Naive thymus-derived CD4-positive, alpha-beta T cell (primary cell): Measurements from ENCODE around the gene PRSS48. TPM values are rescaled to one million over a fixed set of nuclear protein-coding genes. Genes with fewer than 3 reads are reported as not detected.
"Not testable (repeated sequence)": the region's sequence is repeated elsewhere in the genome, so short reads cannot be mapped to it uniquely, and the experiment has no call there.

Experiments
- ATAC-seq: fragments of 150-1000 bp; cut with Tn5 transposase; 2 replicates; pipeline ENCODE4 v1.10.0; 2021; ENCODE audit warnings: mild to moderate bottlenecking, moderate library complexity
- CTCF ChIA-PET: fragments of 350-600 bp; sonication (Branson Sonifier 250); formaldehyde crosslinking; loops from one replicate; lab custom pipeline; 2021; ENCODE audit warnings: antibody characterized with exemption; lab: Charles Lee
- POLR2A ChIA-PET: fragments of 350-600 bp; sonication (Branson Sonifier 250); formaldehyde crosslinking; loops from one replicate; lab custom pipeline; 2021; ENCODE audit warnings: antibody characterized with exemption, inconsistent platforms; lab: Charles Lee
- DNase-seq, 9 donors: peaks; one replicate each; pipeline versions ENCODE4 v3.0.0 to v3.0.0-alpha.2; 2020 to 2022; ENCODE audit warnings: mixed read lengths in 1 of 9
- H3K27ac ChIP-seq: one replicate; pipeline ENCODE4 v1.7.0; 2013; ENCODE audit warnings: mild to moderate bottlenecking, low read depth, low read length, moderate library complexity
- H3K27me3 ChIP-seq, 2 donors: one replicate each; pipeline ENCODE4 v1.7.0; 2013; ENCODE audit warnings: low read length in 2 of 2, mild to moderate bottlenecking in 2 of 2, moderate library complexity in 2 of 2; ENCODE audit not compliant: control insufficient read depth in 2 of 2, insufficient read depth in 2 of 2
- H3K36me3 ChIP-seq, 3 experiments: 1 replicate in 2 of 3; 2 replicates in 1 of 3; pipeline ENCODE4 v1.7.0; 2013; ENCODE audit warnings: low read length in 3 of 3, mild to moderate bottlenecking in 3 of 3, moderate library complexity in 1 of 3; ENCODE audit not compliant: insufficient read depth in 3 of 3, control insufficient read depth in 2 of 3
- H3K4me1 ChIP-seq, 2 donors: one replicate each; pipeline ENCODE4 v1.7.0; 2013; ENCODE audit warnings: low read length in 2 of 2, mild to moderate bottlenecking in 2 of 2, moderate library complexity in 1 of 2; ENCODE audit not compliant: control insufficient read depth in 2 of 2, insufficient read depth in 2 of 2
- H3K4me3 ChIP-seq: 2 replicates; pipeline ENCODE4 v1.7.0; 2013; ENCODE audit warnings: mild to moderate bottlenecking, low read length
- H3K9me3 ChIP-seq, 3 experiments: 1 replicate in 2 of 3; 2 replicates in 1 of 3; pipeline ENCODE4 v1.7.0; 2013; ENCODE audit warnings: low read length in 3 of 3; ENCODE audit not compliant: control insufficient read depth in 2 of 3
- H3K27ac Mint-ChIP-seq, 9 donors: one replicate each; pipeline ENCODE4 v1.8.0; 2020 to 2022; ENCODE audit warnings: mixed read lengths in 9 of 9, mild to moderate bottlenecking in 8 of 9, moderate library complexity in 5 of 9, inconsistent platforms in 2 of 9
- H3K27me3 Mint-ChIP-seq, 5 donors: one replicate each; pipeline ENCODE4 v1.8.0; 2021 to 2022; ENCODE audit warnings: mixed read lengths in 5 of 5, mild to moderate bottlenecking in 1 of 5
- H3K36me3 Mint-ChIP-seq, 5 donors: one replicate each; pipeline ENCODE4 v1.8.0; 2020 to 2022; ENCODE audit warnings: mixed read lengths in 5 of 5, mild to moderate bottlenecking in 3 of 5, inconsistent platforms in 1 of 5
- H3K4me1 Mint-ChIP-seq, 7 donors: one replicate each; pipeline ENCODE4 v1.8.0; 2020 to 2022; ENCODE audit warnings: mixed read lengths in 7 of 7, mild to moderate bottlenecking in 3 of 7, inconsistent platforms in 1 of 7
- H3K4me3 Mint-ChIP-seq, 10 donors: one replicate each; pipeline ENCODE4 v1.8.0; 2020 to 2022; ENCODE audit warnings: mild to moderate bottlenecking in 10 of 10, mixed read lengths in 10 of 10, moderate library complexity in 6 of 10, inconsistent platforms in 2 of 10
- H3K9me3 Mint-ChIP-seq, 11 donors: one replicate each; pipeline ENCODE4 v1.8.0; 2020 to 2022; ENCODE audit warnings: mixed read lengths in 11 of 11, mild to moderate bottlenecking in 4 of 11, inconsistent platforms in 1 of 11, moderate library complexity in 1 of 11
- intact Hi-C, 2 donors: fragments of 100-400 bp; cut with micrococcal nuclease; formaldehyde crosslinking; loops; one replicate each; pipeline ENCODE4 v1.15.1; 2023
- polyA plus RNA-seq, 2 donors: library from polyadenylated mRNA; unstranded; fragments of 300-500 nt; fragmentation: Illumina TruSeq; gene quantifications; one replicate each; pipeline ENCODE4 v1.2.3, GENCODE V29; 2021
- total RNA-seq, 6 experiments: library from RNA in 5 of 6; stranded (reverse) in 5 of 6; gene quantifications; 1 replicate in 5 of 6; 2 replicates in 1 of 6; pipeline ENCODE4 v1.2.3 and lab custom pipeline; 2021 to 2026

PRSS48 gene
- total and polyA plus RNA-seq, 7 experiments from 2014 or later: not detected

DNA sequence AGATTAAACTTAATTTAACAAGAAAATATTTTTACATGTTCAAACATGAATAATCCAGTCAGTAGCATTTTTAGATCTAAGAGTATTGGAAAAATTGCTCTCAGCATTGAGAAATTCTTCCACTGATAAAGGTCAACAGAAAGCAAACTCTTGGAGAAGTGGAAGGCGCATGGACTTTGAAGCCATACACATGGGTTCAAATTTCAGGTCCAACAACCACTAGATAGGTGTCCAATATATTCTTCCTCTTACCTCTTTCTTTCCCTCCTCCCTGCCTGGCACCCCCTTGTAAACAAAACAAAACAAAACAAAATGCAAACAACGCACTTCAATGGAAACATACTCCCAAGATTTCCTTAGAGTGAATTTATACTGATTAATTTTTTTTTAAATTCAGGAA is 28.4 kb upstream of the PRSS48 start:
- CTCF ChIA-PET: no interaction called here
- Mint-ChIP-seq H3K27me3 (peaks cover 0 to 13% (median 0%) of the 10 kb centered on the region in 5 donors), H3K36me3 (no peaks in the 10 kb centered on the region), H3K9me3 (no peaks in the 10 kb centered on the region), H3K4me3 (no peak overlapping the region), H3K27ac (no peak overlapping the region), H3K4me1 (no peaks in the 10 kb centered on the region)
- H3K4me3 ChIP-seq: no peak overlapping the region
- H3K36me3 ChIP-seq: no peaks in the 10 kb centered on the region
- H3K9me3 ChIP-seq: no peaks in the 10 kb centered on the region
- intact Hi-C loops: no loop called here
- H3K27ac ChIP-seq: no peak overlapping the region
- H3K4me1 ChIP-seq: no peaks in the 10 kb centered on the region
- no peak for ATAC-seq
- H3K27me3 ChIP-seq: no peaks in the 10 kb centered on the region
- POLR2A ChIA-PET: no interaction called here
- no peak for DNase-seq

DNA sequence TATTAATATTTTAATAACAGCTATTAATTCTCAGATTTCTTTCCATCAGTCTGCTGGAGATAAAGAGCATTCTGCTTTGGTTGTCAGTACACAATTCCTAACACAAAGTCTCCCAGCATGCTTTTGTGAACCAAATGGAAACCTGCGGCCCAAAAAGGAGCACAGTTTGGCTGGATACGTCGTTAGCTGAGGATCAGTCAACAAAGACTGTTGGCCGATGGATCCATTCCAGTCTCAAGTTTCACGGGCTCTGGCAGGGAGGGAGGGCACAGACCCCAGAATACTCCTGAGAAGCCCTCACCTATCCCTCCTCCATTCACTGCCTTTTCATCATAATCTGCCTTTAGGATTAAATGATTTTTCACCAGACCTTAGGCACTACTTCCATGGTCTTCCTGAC is 26.3 kb upstream of the PRSS48 start:
- H3K4me3 Mint-ChIP-seq: no peak overlapping the region
- POLR2A ChIA-PET: no interaction called here

DNA sequence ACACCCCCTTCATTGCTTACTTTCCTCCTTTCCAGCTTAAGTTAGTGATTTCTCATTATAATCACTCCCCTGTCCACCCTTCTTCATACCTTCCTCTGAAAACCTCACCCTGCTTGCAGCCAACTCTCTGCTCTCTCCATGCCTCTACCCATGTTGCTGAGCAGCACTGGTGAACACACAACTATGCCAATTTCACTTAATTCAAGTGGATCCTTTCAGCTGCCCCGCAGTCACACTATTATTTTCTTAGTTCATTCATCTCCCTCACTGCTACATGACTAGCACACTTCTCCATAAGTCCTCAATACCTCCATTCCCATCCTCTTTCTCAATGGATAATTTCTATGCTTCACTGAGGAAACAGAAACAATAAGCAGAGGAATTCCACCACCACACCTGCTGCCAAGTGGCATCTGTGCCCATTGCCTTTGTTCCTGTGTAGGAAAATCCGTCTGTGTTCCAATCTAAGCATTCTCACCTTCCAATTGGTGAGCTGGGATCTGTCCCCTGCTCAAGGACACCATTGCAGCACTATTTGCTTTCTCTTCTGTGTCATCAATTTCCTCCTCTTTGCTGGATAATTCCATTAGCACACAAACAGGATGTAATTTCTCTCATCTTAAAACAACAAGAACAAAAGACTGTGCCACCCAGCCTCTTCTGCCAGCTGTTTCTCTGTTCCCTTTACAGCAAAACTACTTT is 25.2 kb upstream of the PRSS48 start:
- POLR2A ChIA-PET: no interaction called here
- peaks cover 0 to 5% (median 0%) of the 10 kb centered on the region in 11 donors for H3K9me3 Mint-ChIP-seq

More for the DNA sequence above, 26.3 kb upstream of the PRSS48 start:
- H3K36me3 Mint-ChIP-seq: no peaks in the 10 kb centered on the region
- ATAC-seq: no peak
- Histone ChIP-seq H3K27ac (no peak overlapping the region), H3K36me3 (no peaks in the 10 kb centered on the region), H3K27me3 (no peaks in the 10 kb centered on the region), H3K9me3 (no peaks in the 10 kb centered on the region), H3K4me3 (no peak overlapping the region), H3K4me1 (no peaks in the 10 kb centered on the region)
- no peaks in the 10 kb centered on the region for H3K9me3 Mint-ChIP-seq
- no peak overlapping the region for H3K27ac Mint-ChIP-seq
- CTCF ChIA-PET: no interaction called here
- no peak for DNase-seq
- no peaks in the 10 kb centered on the region for H3K4me1 Mint-ChIP-seq
- peaks cover 0 to 11% (median 0%) of the 10 kb centered on the region in 5 donors for H3K27me3 Mint-ChIP-seq
- intact Hi-C loops: no loop called here

DNA sequence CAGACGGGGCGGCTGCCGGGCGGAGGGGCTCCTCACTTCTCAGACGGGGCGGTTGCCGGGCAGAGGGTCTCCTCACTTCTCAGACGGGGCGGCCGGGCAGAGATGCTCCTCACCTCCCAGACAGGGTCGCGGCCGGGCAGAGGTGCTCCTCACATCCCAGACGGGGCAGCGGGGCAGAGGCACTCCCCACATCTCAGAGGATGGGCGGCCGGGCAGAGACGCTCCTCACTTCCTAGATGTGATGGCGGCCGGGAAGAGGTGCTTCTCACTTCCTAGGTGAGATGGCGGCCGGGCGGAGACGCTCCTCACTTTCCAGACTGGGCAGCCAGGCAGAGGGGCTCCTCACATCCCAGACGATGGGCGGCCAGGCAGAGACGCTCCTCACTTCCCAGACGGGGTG is 21.7 kb upstream of the PRSS48 start:
- H3K4me3 Mint-ChIP-seq, H3K36me3 Mint-ChIP-seq, CTCF ChIA-PET, H3K4me1 ChIP-seq, H3K9me3 ChIP-seq, POLR2A ChIA-PET, H3K27me3 ChIP-seq, H3K27ac Mint-ChIP-seq, DNase-seq, intact Hi-C loops, H3K27ac ChIP-seq, ATAC-seq, H3K9me3 Mint-ChIP-seq, H3K4me1 Mint-ChIP-seq, H3K27me3 Mint-ChIP-seq, H3K36me3 ChIP-seq, H3K4me3 ChIP-seq: not testable (repeated sequence)

More for the DNA sequence above, 25.2 kb upstream of the PRSS48 start:
- peaks cover 0 to 8% (median 0%) of the 10 kb centered on the region in 5 donors for H3K27me3 Mint-ChIP-seq
- Histone ChIP-seq H3K27ac (no peak overlapping the region), H3K36me3 (no peaks in the 10 kb centered on the region), H3K4me1 (no peaks in the 10 kb centered on the region), H3K9me3 (no peaks in the 10 kb centered on the region), H3K27me3 (no peaks in the 10 kb centered on the region), H3K4me3 (no peak overlapping the region)
- no peak overlapping the region for H3K4me3 Mint-ChIP-seq
- H3K4me1 Mint-ChIP-seq: no peaks in the 10 kb centered on the region
- CTCF ChIA-PET: no interaction called here
- intact Hi-C loops: no loop called here
- no peaks in the 10 kb centered on the region for H3K36me3 Mint-ChIP-seq
- H3K27ac Mint-ChIP-seq: no peak overlapping the region
- DNase-seq: no peak
- ATAC-seq: no peak

DNA sequence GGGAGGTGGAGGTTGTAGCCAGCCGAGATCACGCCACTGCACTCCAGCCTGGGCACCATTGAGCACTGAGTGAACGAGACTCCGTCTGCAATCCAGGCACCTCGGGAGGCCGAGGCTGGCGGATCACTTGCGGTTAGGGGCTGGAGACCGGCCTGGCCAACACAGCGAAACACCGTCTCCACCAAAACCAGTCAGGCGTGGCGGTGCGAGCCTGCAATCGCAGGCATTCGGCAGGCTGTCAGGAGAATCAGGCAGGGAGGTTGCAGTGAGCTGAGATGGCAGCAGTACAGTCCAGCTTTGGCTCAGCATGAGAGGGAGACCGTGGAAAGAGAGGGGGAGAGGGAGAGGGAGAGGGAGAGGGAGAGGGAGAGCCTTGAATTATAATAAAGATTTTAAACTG is 21.3 kb upstream of the PRSS48 start:
- DNase-seq, H3K4me1 Mint-ChIP-seq, intact Hi-C loops, H3K36me3 ChIP-seq, H3K9me3 Mint-ChIP-seq, H3K27me3 ChIP-seq, POLR2A ChIA-PET, H3K36me3 Mint-ChIP-seq, H3K27ac Mint-ChIP-seq, H3K4me1 ChIP-seq, H3K9me3 ChIP-seq, H3K27me3 Mint-ChIP-seq, ATAC-seq, H3K4me3 ChIP-seq, CTCF ChIA-PET, H3K27ac ChIP-seq, H3K4me3 Mint-ChIP-seq: not testable (repeated sequence)

DNA sequence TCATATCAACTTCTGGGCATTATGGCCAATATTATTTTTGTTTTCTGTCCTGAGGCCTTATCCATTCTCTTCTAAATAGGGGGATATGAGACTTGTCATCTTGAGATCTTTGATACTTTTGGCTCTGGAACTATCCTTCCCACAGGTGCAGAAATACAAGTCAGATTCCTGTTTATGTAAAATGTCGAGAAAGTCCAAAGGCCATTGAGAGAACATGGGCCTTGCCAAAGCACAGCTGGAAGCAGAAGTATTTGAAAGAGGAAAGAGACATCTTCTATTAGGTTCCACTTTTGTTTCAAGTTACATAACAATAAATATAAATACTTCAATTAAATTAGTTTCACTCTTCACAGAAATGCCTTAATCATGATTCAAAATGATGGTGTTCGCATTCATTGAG is 20.8 kb upstream of the PRSS48 start:
- no peak overlapping the region for H3K27ac ChIP-seq
- POLR2A ChIA-PET: no interaction called here
- no peaks in the 10 kb centered on the region for H3K36me3 ChIP-seq
- Mint-ChIP-seq H3K4me1 (no peaks in the 10 kb centered on the region), H3K4me3 (no peak overlapping the region), H3K27ac (no peak overlapping the region), H3K9me3 (peaks cover 0 to 9% (median 0%) of the 10 kb centered on the region in 11 donors), H3K36me3 (peaks cover 0 to 4% (median 0%) of the 10 kb centered on the region in 5 donors), H3K27me3 (peaks cover 0 to 8% (median 0%) of the 10 kb centered on the region in 5 donors)
- intact Hi-C loops: no loop called here
- DNase-seq: no peak
- H3K4me1 ChIP-seq: no peaks in the 10 kb centered on the region
- no peaks in the 10 kb centered on the region for H3K27me3 ChIP-seq
- ATAC-seq: no peak
- H3K9me3 ChIP-seq: no peaks in the 10 kb centered on the region
- H3K4me3 ChIP-seq: no peak overlapping the region
- CTCF ChIA-PET: no interaction called here

DNA sequence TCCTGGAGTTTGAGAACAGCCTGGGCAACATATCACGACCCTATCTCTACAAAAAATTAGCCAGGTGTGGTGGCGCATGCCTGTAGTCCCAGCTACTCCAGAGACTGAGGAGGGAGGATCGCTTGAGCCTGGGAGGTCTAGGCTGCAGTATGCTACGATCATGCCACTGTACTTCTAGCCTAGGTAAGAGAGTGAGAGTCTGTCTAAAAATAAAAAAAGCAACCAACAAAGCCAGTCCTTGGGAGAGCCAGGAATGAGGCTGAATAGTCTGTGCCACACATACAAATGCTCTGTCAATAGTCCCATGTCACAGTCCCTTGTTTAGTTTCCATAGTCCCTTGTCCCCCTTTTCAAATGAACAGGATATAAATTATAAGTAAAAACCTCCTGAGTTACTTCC is 19.3 kb upstream of the PRSS48 start:
- ChIA-PET POLR2A (no interaction called here), CTCF (no interaction called here)
- no peaks in the 10 kb centered on the region for H3K4me1 Mint-ChIP-seq
- H3K36me3 ChIP-seq: no peaks in the 10 kb centered on the region
- ATAC-seq (no peak), DNase-seq (no peak)
- H3K27ac ChIP-seq: no peak overlapping the region
- H3K27me3 Mint-ChIP-seq: peaks cover 0 to 12% (median 0%) of the 10 kb centered on the region in 5 donors
- H3K4me3 ChIP-seq: no peak overlapping the region
- H3K27ac Mint-ChIP-seq: no peak overlapping the region
- H3K4me3 Mint-ChIP-seq: no peak overlapping the region
- no peaks in the 10 kb centered on the region for H3K27me3 ChIP-seq
- no peaks in the 10 kb centered on the region for H3K9me3 ChIP-seq
- no peaks in the 10 kb centered on the region for H3K4me1 ChIP-seq
- H3K36me3 Mint-ChIP-seq: peaks cover 0 to 4% (median 0%) of the 10 kb centered on the region in 5 donors
- peaks cover 0 to 9% (median 0%) of the 10 kb centered on the region in 11 donors for H3K9me3 Mint-ChIP-seq
- intact Hi-C loops: no loop called here
